ENCODE measurements around the gene PRDX5. TPM values are rescaled to one million over a fixed set of nuclear protein-coding genes. Genes with fewer than 3 reads are reported as not detected.

PRDX5 gene
- total RNA-seq, 1 donor from 2014 or later: 73.6 TPM

GRCh38 chr11:64352099-64352994 is 34.4 kb downstream of the PRDX5 start:
- peaks cover 11% of the 10 kb centered on the region for H3K4me1 Mint-ChIP-seq
- H3K27ac Mint-ChIP-seq: no peak overlapping the region
- DNase-seq (no peak), ATAC-seq (ENCODE audit: low read depth) (no peak)
- intact Hi-C loops (cut with micrococcal nuclease): no loop called here
- ChIA-PET CTCF (interaction anchor here (9.3 kb wide), 1 partner anchor 35 kb away, joined by 138 read pairs; the partner anchor contains the start of genes PRDX5 and TRMT112), POLR2A (interaction anchor here (0.7 to 6.0 kb wide), 6 partner anchors 8 to 48 kb away, joined by 3 to 61 read pairs (median 4); partner anchors contain the start of genes CCDC88B, PRDX5 and TRMT112)
- TF ChIP-seq CTCF (IDR thresholded peaks at IDR 0.05): no peak
- peaks cover 32% of the 10 kb centered on the region for H3K36me3 Mint-ChIP-seq (ENCODE audit: low read depth)
- H3K9me3 Mint-ChIP-seq: no peaks in the 10 kb centered on the region
- H3K27me3 Mint-ChIP-seq: no peaks in the 10 kb centered on the region
- H3K4me3 Mint-ChIP-seq: no peak overlapping the region

GRCh38 chr11:64352995-64353714 is 35.2 kb downstream of the PRDX5 start:
- ATAC-seq (ENCODE audit: low read depth): no peak
- intact Hi-C loops (cut with micrococcal nuclease): no loop called here
- H3K36me3 Mint-ChIP-seq (ENCODE audit: low read depth): peaks cover 32% of the 10 kb centered on the region
- POLR2A ChIA-PET: interaction anchor here (0.7 to 6.0 kb wide), 5 partner anchors 9 to 49 kb away, joined by 3 to 61 read pairs (median 4); partner anchors contain the start of genes CCDC88B, PRDX5 and TRMT112
- TF ChIP-seq CTCF (IDR thresholded peaks at IDR 0.05): no peak
- no peaks in the 10 kb centered on the region for H3K9me3 Mint-ChIP-seq
- H3K27me3 Mint-ChIP-seq: no peaks in the 10 kb centered on the region
- peaks cover 16% of the 10 kb centered on the region for H3K4me1 Mint-ChIP-seq
- H3K27ac Mint-ChIP-seq: no peak overlapping the region
- DNase-seq: no peak
- H3K4me3 Mint-ChIP-seq: no peak overlapping the region
- CTCF ChIA-PET: interaction anchor here (0.8 to 9.3 kb wide), 5 partner anchors 10 to 148 kb away, joined by 3 to 138 read pairs (median 4); partner anchors contain the start of genes FERMT3, PRDX5 and TRMT112

GRCh38 chr11:64353715-64354506 is 36.0 kb downstream of the PRDX5 start:
- Mint-ChIP-seq H3K36me3 (ENCODE audit: low read depth) (peaks cover 28% of the 10 kb centered on the region), H3K4me1 (peaks cover 22% of the 10 kb centered on the region), H3K27me3 (no peaks in the 10 kb centered on the region), H3K4me3 (no peak overlapping the region), H3K27ac (no peak overlapping the region), H3K9me3 (no peaks in the 10 kb centered on the region)
- no peak for ATAC-seq (ENCODE audit: low read depth)
- POLR2A ChIA-PET: interaction anchor here (1.0 to 6.0 kb wide), 6 partner anchors 9 to 94 kb away, joined by 3 to 61 read pairs (median 6); partner anchors contain the start of genes CCDC88B, ESRRA, PRDX5 and TRMT112
- DNase-seq: no peak
- TF ChIP-seq CTCF (IDR thresholded peaks at IDR 0.05): no peak
- intact Hi-C loops (cut with micrococcal nuclease): no loop called here
- CTCF ChIA-PET: interaction anchor here (0.8 to 9.3 kb wide), 10 partner anchors 11 to 149 kb away, joined by 3 to 138 read pairs (median 9); partner anchors contain the start of genes CATSPERZ, FERMT3, PRDX5 and TRMT112

GRCh38 chr11:64355078-64355940 is 37.4 kb downstream of the PRDX5 start:
- Mint-ChIP-seq H3K4me1 (peaks cover 32% of the 10 kb centered on the region), H3K27ac (no peak overlapping the region), H3K36me3 (ENCODE audit: low read depth) (peaks cover 17% of the 10 kb centered on the region), H3K4me3 (no peak overlapping the region), H3K27me3 (no peaks in the 10 kb centered on the region), H3K9me3 (no peaks in the 10 kb centered on the region)
- ChIA-PET CTCF (interaction anchor here (0.6 to 9.3 kb wide), 29 partner anchors 8 to 387 kb away, joined by 3 to 138 read pairs (median 5); partner anchors contain the start of genes BAD, CATSPERZ, ESRRA and FERMT3), POLR2A (interaction anchor here (0.6 to 6.0 kb wide), 15 partner anchors 14 to 1133 kb away, joined by 3 to 61 read pairs (median 6); partner anchors contain the start of genes BAD, CCDC88B, ESRRA and PRDX5)
- intact Hi-C loops (cut with micrococcal nuclease): loop anchor here (1.0 to 5.0 kb wide), 6 partner anchors 15 to 104 kb away; partner anchors contain the start of genes CCDC88B, PLCB3 and PRDX5
- no peak for TF ChIP-seq CTCF (IDR thresholded peaks at IDR 0.05)
- ATAC-seq (ENCODE audit: low read depth) (peak; percentile 64), DNase-seq (peak; percentile 58)
